Uterus (tissue), 2 donors: ENCODE data around the gene SIVA1.

Experiments
- CTCF ChIP-seq, 4 experiments: fragments of 200-600 bp in 2 of 4; fragments of 450-650 bp in 2 of 4; sonication (generic) in 2 of 4; IDR thresholded peaks; one replicate each; pipeline ENCODE4 v1.5.1; 2016 to 2019; ENCODE audit warnings: antibody characterized with exemption in 4 of 4, mild to moderate bottlenecking in 2 of 4, moderate library complexity in 1 of 4
- POLR2A ChIP-seq, 2 donors: fragments of 450-650 bp; IDR thresholded peaks; one replicate each; pipeline ENCODE4 v1.6.1; 2016; ENCODE audit warnings: antibody characterized with exemption in 2 of 2, mild to moderate bottlenecking in 1 of 2, moderate library complexity in 1 of 2

- TF ChIP-seq CTCF (IDR thresholded peaks at IDR 0.05), result no peak
- no peak for TF ChIP-seq POLR2A (IDR thresholded peaks at IDR 0.05)
Measured at GRCh38 chr14:104714681-104715080, 38.3 kb upstream of the SIVA1 start.
